ENCODE measurements around the gene ESRP2. TPM values are rescaled to one million over a fixed set of nuclear protein-coding genes. Genes with fewer than 3 reads are reported as not detected.

ESRP2 gene
- total RNA-seq, 1 experiment from 2014 or later = 0.24 TPM

- Histone ChIP-seq H3K4me3 (no peak overlapping the region), H3K9me3 (replicated peaks) (no peaks in the 10 kb centered on the region), H3K4me1 (no peaks in the 10 kb centered on the region), H3K36me3 (no peaks in the 10 kb centered on the region; the same call in 1 of the 2 replicates), H3K27ac (no peak overlapping the region), H3K27me3 (no peaks in the 10 kb centered on the region)
- no peak for DNase-seq
Observed at GRCh38 chr16:68236137-68236825, 354 bp upstream of the ESRP2 start.

GRCh38 chr16:68235108-68235886 is 630 bp downstream of the ESRP2 start:
- H3K27ac ChIP-seq = no peak overlapping the region
- no peak overlapping the region for H3K4me3 ChIP-seq
- H3K36me3 ChIP-seq = no peaks in the 10 kb centered on the region; the same call in 1 of the 2 replicates
- DNase-seq = no peak
- H3K4me1 ChIP-seq = no peaks in the 10 kb centered on the region
- no peaks in the 10 kb centered on the region for H3K9me3 ChIP-seq (replicated peaks)
- no peaks in the 10 kb centered on the region for H3K27me3 ChIP-seq

GRCh38 chr16:68234188-68235107 is 1.5 kb downstream of the ESRP2 start:
- Histone ChIP-seq H3K4me1 (peaks cover 2% of the 10 kb centered on the region), H3K36me3 (no peaks in the 10 kb centered on the region; the same call in 1 of the 2 replicates), H3K27me3 (no peaks in the 10 kb centered on the region), H3K4me3 (no peak overlapping the region), H3K9me3 (replicated peaks) (no peaks in the 10 kb centered on the region), H3K27ac (no peak overlapping the region)
- no peak for DNase-seq

- Histone ChIP-seq H3K27ac (no peak overlapping the region), H3K27me3 (no peaks in the 10 kb centered on the region), H3K4me3 (no peak overlapping the region), H3K4me1 (peaks cover 8% of the 10 kb centered on the region), H3K36me3 (no peaks in the 10 kb centered on the region; the same call in 1 of the 2 replicates), H3K9me3 (replicated peaks) (no peaks in the 10 kb centered on the region)
- no peak for DNase-seq
Observed at GRCh38 chr16:68233835-68234187, 2.1 kb downstream of the ESRP2 start.

GRCh38 chr16:68233085-68233834 is 2.7 kb downstream of the ESRP2 start:
- Histone ChIP-seq H3K27me3 (no peaks in the 10 kb centered on the region), H3K27ac (no peak overlapping the region), H3K9me3 (replicated peaks) (no peaks in the 10 kb centered on the region), H3K4me3 (no peak overlapping the region), H3K36me3 (no peaks in the 10 kb centered on the region; the same call in 1 of the 2 replicates), H3K4me1 (peaks cover 14% of the 10 kb centered on the region)
- no peak for DNase-seq

GRCh38 chr16:68232335-68232734 is 3.6 kb downstream of the ESRP2 start:
- DNase-seq = no peak
- Histone ChIP-seq H3K4me3 (no peak overlapping the region), H3K9me3 (replicated peaks) (no peaks in the 10 kb centered on the region), H3K27me3 (no peaks in the 10 kb centered on the region), H3K36me3 (no peaks in the 10 kb centered on the region; the same call in 1 of the 2 replicates), H3K4me1 (peaks cover 23% of the 10 kb centered on the region), H3K27ac (no peak overlapping the region)

- DNase-seq = no peak
- peaks cover 28% of the 10 kb centered on the region for H3K4me1 ChIP-seq
- no peaks in the 10 kb centered on the region; the same call in 1 of the 2 replicates for H3K36me3 ChIP-seq
- no peak overlapping the region for H3K4me3 ChIP-seq
- no peak overlapping the region for H3K27ac ChIP-seq
- H3K27me3 ChIP-seq = no peaks in the 10 kb centered on the region
- H3K9me3 ChIP-seq (replicated peaks) = no peaks in the 10 kb centered on the region
Observed at GRCh38 chr16:68231384-68232136, 4.4 kb downstream of the ESRP2 start.

GRCh38 chr16:68230956-68231355 is 5.0 kb downstream of the ESRP2 start:
- no peaks in the 10 kb centered on the region; the same call in 1 of the 2 replicates for H3K36me3 ChIP-seq
- H3K27me3 ChIP-seq = no peaks in the 10 kb centered on the region
- H3K4me3 ChIP-seq = no peak overlapping the region
- H3K27ac ChIP-seq = no peak overlapping the region
- H3K4me1 ChIP-seq = peaks cover 34% of the 10 kb centered on the region
- H3K9me3 ChIP-seq (replicated peaks) = no peaks in the 10 kb centered on the region
- DNase-seq = no peak

GRCh38 chr16:68230176-68230571 is 5.8 kb downstream of the ESRP2 start:
- Histone ChIP-seq H3K4me3 (no peak overlapping the region), H3K36me3 (no peaks in the 10 kb centered on the region; the same call in 1 of the 2 replicates), H3K27ac (no peak overlapping the region), H3K27me3 (no peaks in the 10 kb centered on the region), H3K4me1 (peaks cover 34% of the 10 kb centered on the region), H3K9me3 (replicated peaks) (no peaks in the 10 kb centered on the region)
- no peak for DNase-seq

GRCh38 chr16:68229431-68230175 is 6.3 kb downstream of the ESRP2 start:
- Histone ChIP-seq H3K4me3 (no peak overlapping the region), H3K9me3 (replicated peaks) (no peaks in the 10 kb centered on the region), H3K27ac (no peak overlapping the region), H3K36me3 (no peaks in the 10 kb centered on the region; the same call in 1 of the 2 replicates), H3K27me3 (no peaks in the 10 kb centered on the region), H3K4me1 (peaks cover 34% of the 10 kb centered on the region)
- DNase-seq = peak; percentile 47 to 78

GRCh38 chr16:68228652-68229051 is 7.3 kb downstream of the ESRP2 start:
- Histone ChIP-seq H3K36me3 (no peaks in the 10 kb centered on the region; the same call in 1 of the 2 replicates), H3K27ac (peak overlapping the region; percentile 69; the same call in 1 of the 2 replicates), H3K4me1 (peaks cover 34% of the 10 kb centered on the region)

GRCh38 chr16:68227850-68228553 is 7.9 kb downstream of the ESRP2 start:
- Histone ChIP-seq H3K36me3 (no peaks in the 10 kb centered on the region; the same call in 1 of the 2 replicates), H3K9me3 (replicated peaks) (no peaks in the 10 kb centered on the region), H3K4me3 (no peak overlapping the region), H3K27me3 (no peaks in the 10 kb centered on the region), H3K4me1 (peaks cover 34% of the 10 kb centered on the region), H3K27ac (peak overlapping the region; percentile 69)
- DNase-seq = peak; percentile 76 to 84

More at GRCh38 chr16:68228652-68229051, 7.3 kb downstream of the ESRP2 start:
- H3K4me3 ChIP-seq = no peak overlapping the region
- no peak for DNase-seq
- H3K27me3 ChIP-seq = no peaks in the 10 kb centered on the region
- no peaks in the 10 kb centered on the region for H3K9me3 ChIP-seq (replicated peaks)
